ENCODE data around the gene MTUS2.

DNA sequence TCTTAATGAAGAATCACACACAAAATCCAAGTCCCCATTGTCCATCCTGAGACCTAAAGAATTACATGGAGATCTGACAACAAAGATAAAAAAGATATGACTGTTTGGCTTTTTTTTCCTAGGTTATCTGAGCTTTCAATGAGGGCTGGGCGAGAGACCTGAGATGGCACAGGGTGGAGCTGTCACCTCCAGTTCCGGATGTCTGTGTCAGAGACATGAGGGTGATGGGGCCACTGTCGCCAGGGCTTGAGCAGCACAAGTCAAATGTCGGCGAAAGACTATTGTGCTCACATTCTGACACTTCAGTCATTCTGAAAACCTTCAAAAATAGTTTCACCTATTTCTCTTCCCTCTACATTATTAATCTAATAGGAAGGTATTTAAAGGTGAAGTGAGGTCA lies 709.6 kb downstream of the MTUS2 start:
- TF ChIP-seq, protein P1, sequence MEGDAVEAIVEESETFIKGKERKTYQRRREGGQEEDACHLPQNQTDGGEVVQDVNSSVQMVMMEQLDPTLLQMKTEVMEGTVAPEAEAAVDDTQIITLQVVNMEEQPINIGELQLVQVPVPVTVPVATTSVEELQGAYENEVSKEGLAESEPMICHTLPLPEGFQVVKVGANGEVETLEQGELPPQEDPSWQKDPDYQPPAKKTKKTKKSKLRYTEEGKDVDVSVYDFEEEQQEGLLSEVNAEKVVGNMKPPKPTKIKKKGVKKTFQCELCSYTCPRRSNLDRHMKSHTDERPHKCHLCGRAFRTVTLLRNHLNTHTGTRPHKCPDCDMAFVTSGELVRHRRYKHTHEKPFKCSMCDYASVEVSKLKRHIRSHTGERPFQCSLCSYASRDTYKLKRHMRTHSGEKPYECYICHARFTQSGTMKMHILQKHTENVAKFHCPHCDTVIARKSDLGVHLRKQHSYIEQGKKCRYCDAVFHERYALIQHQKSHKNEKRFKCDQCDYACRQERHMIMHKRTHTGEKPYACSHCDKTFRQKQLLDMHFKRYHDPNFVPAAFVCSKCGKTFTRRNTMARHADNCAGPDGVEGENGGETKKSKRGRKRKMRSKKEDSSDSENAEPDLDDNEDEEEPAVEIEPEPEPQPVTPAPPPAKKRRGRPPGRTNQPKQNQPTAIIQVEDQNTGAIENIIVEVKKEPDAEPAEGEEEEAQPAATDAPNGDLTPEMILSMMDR (conservative IDR thresholded peaks at IDR 0.05; ENCODE audit: low read depth, low read length): no peak
- TF ChIP-seq EZH2 (IDR thresholded peaks at IDR 0.05; ENCODE audit: borderline replicate concordance, low read depth, low read length, poor library complexity, severe bottlenecking): no peak
